Measurements from ENCODE around the gene PAPPA2.
A peak's percentile ranks its signal among the peaks of the same experiment; 100 is the strongest.

Gene PAPPA2

GRCh38 chr1:176869577-176869976, 406.6 kb downstream of the PAPPA2 start:
- no peak for DNase-seq (ENCODE audit: extremely low read depth, low read depth)
- no peak overlapping the region for H3K4me3 ChIP-seq (replicated peaks; ENCODE audit: low read depth, low read length)
- TF ChIP-seq, protein P1, sequence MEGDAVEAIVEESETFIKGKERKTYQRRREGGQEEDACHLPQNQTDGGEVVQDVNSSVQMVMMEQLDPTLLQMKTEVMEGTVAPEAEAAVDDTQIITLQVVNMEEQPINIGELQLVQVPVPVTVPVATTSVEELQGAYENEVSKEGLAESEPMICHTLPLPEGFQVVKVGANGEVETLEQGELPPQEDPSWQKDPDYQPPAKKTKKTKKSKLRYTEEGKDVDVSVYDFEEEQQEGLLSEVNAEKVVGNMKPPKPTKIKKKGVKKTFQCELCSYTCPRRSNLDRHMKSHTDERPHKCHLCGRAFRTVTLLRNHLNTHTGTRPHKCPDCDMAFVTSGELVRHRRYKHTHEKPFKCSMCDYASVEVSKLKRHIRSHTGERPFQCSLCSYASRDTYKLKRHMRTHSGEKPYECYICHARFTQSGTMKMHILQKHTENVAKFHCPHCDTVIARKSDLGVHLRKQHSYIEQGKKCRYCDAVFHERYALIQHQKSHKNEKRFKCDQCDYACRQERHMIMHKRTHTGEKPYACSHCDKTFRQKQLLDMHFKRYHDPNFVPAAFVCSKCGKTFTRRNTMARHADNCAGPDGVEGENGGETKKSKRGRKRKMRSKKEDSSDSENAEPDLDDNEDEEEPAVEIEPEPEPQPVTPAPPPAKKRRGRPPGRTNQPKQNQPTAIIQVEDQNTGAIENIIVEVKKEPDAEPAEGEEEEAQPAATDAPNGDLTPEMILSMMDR (IDR thresholded peaks at IDR 0.05; ENCODE audit: low read depth, low read length, missing control alignments): no peak

DNA sequence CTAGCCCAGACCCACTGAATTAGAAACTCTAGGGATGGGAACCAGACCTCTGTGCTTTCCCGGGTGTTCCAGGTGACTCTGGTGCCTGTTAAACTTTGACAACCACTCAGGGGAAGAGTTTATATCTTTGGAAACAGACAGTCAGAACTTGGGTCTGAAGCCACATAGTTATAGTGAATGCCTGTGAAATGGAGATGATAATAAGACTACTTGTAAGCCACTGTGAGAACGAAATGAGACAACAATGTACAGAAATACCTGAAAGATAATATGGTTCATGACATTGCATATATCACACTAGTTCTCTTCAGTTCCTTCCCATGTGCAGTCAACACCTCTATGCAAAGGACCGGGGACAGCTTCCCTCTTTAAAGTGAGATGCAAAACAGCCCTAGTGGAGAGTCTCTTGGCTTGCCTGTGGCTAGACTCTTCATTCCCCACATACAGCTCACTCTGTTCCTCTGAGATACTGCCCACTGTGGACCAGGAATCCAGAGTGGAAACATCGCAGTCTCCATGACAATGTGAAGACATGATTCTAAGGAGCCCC, 414.1 kb downstream of the PAPPA2 start:
- no peak overlapping the region for H3K4me3 ChIP-seq (replicated peaks; ENCODE audit: low read depth, low read length)
- DNase-seq (ENCODE audit: extremely low read depth, low read depth): no peak
- TF ChIP-seq, protein P1 (IDR thresholded peaks at IDR 0.05; ENCODE audit: low read depth, low read length, missing control alignments): no peak

DNA sequence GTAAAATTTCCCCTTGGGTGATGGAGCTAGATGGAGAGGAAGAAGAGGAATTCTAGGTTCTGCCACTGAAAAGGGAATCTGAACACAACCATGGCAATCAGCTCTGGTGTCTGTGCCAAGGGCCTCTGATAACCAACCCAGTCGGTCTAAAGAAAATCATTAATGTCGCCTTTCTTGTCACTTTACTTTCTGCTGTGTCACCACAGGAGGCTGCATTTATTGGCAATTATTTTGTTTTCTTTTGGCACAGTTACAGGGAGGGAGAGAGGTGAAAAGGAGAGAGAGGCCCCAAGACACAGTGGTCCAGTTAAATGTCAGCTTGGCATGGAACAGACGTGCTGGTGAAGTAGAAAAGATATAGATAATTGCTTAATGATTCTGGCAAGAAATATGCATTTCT, 414.6 kb downstream of the PAPPA2 start:
- no peak for DNase-seq (ENCODE audit: extremely low read depth, low read depth)
- TF ChIP-seq, protein P1 (IDR thresholded peaks at IDR 0.05; ENCODE audit: low read depth, low read length, missing control alignments): no peak
- H3K4me3 ChIP-seq (replicated peaks; ENCODE audit: low read depth, low read length): no peak overlapping the region

GRCh38 chr1:176878750-176879536, 416.0 kb downstream of the PAPPA2 start:
- DNase-seq (ENCODE audit: extremely low read depth, low read depth): no peak
- no peak overlapping the region for H3K4me3 ChIP-seq (replicated peaks; ENCODE audit: low read depth, low read length)
- TF ChIP-seq, protein P1 (IDR thresholded peaks at IDR 0.05; ENCODE audit: low read depth, low read length, missing control alignments): no peak

DNA sequence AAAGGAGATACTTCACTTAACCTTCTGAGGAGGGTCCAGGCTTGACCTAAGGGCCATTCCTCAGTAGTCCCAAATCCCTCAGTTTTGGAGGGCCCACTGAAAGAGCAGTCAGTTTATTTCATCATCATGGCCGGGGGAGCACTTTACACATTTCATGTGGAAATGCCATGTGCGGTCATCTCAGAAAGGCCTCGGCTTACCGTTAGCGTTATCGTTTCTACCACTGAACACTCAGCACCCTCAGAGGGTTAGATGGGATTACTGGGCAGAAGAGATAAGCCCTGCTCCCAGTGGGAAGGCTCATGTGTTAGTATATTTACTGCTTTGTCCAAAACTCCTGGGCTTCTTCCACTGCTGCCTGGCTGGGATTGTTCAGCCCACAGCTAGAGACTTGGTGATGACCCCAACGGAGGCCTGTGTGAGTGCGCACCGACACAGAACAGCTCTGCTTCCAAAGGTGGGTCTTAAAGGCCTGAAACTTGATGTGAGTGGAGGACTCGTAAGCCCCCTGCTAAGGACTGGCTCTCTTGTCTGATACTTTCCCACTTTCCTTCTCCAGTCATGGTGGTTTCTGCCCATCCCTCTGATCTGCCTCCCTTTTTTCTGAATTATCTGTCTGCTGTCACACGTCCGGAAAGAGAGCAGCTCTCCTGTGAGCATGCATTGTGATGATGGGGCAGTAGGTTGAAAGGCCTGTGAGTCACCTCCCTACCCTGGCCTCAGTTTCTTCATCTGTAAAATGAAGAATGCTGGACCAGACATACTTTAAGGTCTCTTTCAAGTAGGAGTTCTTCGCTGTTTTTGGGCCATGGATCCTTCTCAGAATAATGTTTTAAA, 417.0 kb downstream of the PAPPA2 start:
- TF ChIP-seq, protein P1 (IDR thresholded peaks at IDR 0.05; ENCODE audit: low read depth, low read length, missing control alignments): no peak
- no peak overlapping the region for H3K4me3 ChIP-seq (replicated peaks; ENCODE audit: low read depth, low read length)
- no peak for DNase-seq (ENCODE audit: extremely low read depth, low read depth)

DNA sequence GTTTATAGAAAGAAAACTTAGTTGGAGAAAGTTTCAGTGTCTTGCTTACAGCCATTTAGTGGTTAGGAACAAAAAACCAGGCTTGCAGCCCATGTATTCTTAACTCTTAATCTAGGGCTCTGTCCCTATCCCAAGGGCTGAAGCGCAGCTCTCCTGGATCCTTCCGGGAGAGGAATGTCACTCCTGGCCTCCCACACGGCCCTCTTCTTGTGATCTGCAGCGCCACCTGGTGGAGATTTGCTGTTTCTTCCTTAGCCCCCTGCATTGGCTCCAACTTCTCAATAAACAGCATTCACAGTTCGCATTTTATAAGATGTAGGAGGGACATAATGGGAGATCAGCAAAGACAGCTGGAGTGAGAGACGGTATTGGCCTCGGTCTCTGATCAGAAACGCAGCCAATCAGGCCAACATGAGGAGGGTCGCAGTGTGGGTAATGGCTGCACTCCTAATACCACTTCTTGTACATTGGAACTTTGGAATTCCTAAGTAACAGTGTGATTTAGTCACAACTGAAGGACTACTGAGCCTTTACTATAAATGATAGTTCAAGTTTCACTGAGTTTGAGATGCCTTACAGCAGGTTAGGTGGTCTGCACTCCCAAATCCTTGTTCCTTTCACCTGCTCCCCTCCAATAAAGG, 418.1 kb downstream of the PAPPA2 start:
- H3K4me3 ChIP-seq (replicated peaks; ENCODE audit: low read depth, low read length): no peak overlapping the region
- peak; percentile 44 for DNase-seq (ENCODE audit: extremely low read depth, low read depth)
- TF ChIP-seq, protein P1 (IDR thresholded peaks at IDR 0.05; ENCODE audit: low read depth, low read length, missing control alignments): peak; percentile 89

Data from HFF-Myc (cell line).